Bronchial epithelial cell (primary cell): ENCODE measurements around the gene METTL24. TPM values are rescaled to one million over a fixed set of nuclear protein-coding genes. Genes with fewer than 3 reads are reported as not detected.
A peak's percentile ranks its signal among the peaks of the same experiment; 100 is the strongest.
"Not testable (repeated sequence)": the region's sequence is repeated elsewhere in the genome, so short reads cannot be mapped to it uniquely, and the experiment has no call there.

Source experiments
- DNase-seq: peaks from one replicate; pipeline ENCODE4 v3.0.0-alpha.2; 2010; ENCODE audit warnings: low read depth
- FAIRE-seq: peaks from 2 replicates; lab custom pipeline; 2011; peaks lifted over from hg19 to GRCh38; lab: Jason Lieb, UNC
- H3K27me3 ChIP-seq: 2 replicates; pipeline ENCODE4 v1.5.1; 2011; ENCODE audit warnings: low read length; ENCODE audit not compliant: control insufficient read depth, insufficient read depth
- H3K36me3 ChIP-seq: 2 replicates; pipeline ENCODE4 v1.5.1; 2011; ENCODE audit warnings: low read length; ENCODE audit not compliant: control insufficient read depth, insufficient read depth
- H3K4me3 ChIP-seq: 2 replicates; pipeline ENCODE4 v1.5.1; 2011; ENCODE audit warnings: mild to moderate bottlenecking, low read depth, low read length, control low read depth
- total RNA-seq: library from RNA; depleted of rRNA; stranded (reverse); fragments of >200 nt; gene quantifications from 2 replicates; pipeline ENCODE4 v1.2.1, GENCODE V29; 2014
- TF ChIP-seq, protein P1 (sequence below): IDR thresholded peaks from 2 replicates; pipeline ENCODE4 v1.5.1; 2011; ENCODE audit warnings: mild to moderate bottlenecking, moderate library complexity, low read length, control low read depth, inconsistent platforms; ENCODE audit not compliant: insufficient read depth, severe bottlenecking

METTL24 gene
- total RNA-seq, 1 donor from 2014 or later, result not detected

DNA sequence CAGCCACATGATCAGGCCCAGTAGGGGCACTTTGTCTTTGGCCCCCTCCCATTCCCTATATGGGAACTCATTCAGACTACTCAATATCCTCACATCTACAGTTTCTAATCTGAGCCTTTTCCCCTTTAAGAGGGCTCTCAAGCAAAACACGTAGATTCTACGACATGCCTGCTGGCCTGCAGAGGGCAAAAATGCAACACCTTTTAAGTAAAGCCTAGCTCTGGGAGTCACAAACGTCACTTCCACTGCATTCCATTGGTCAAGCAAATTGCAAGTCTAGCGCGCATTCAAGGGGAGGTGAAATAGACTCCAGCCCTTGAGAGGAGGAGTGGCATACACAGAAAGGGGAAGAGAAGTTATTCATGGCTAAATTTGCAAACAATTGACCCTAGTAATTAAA is 107.3 kb downstream of the METTL24 start:
- FAIRE-seq (no peak), DNase-seq (no peak)
- TF ChIP-seq, protein P1, sequence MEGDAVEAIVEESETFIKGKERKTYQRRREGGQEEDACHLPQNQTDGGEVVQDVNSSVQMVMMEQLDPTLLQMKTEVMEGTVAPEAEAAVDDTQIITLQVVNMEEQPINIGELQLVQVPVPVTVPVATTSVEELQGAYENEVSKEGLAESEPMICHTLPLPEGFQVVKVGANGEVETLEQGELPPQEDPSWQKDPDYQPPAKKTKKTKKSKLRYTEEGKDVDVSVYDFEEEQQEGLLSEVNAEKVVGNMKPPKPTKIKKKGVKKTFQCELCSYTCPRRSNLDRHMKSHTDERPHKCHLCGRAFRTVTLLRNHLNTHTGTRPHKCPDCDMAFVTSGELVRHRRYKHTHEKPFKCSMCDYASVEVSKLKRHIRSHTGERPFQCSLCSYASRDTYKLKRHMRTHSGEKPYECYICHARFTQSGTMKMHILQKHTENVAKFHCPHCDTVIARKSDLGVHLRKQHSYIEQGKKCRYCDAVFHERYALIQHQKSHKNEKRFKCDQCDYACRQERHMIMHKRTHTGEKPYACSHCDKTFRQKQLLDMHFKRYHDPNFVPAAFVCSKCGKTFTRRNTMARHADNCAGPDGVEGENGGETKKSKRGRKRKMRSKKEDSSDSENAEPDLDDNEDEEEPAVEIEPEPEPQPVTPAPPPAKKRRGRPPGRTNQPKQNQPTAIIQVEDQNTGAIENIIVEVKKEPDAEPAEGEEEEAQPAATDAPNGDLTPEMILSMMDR, result no peak
- Histone ChIP-seq H3K27me3 (no peaks in the 10 kb centered on the region), H3K4me3 (no peak overlapping the region), H3K36me3 (no peaks in the 10 kb centered on the region)

DNA sequence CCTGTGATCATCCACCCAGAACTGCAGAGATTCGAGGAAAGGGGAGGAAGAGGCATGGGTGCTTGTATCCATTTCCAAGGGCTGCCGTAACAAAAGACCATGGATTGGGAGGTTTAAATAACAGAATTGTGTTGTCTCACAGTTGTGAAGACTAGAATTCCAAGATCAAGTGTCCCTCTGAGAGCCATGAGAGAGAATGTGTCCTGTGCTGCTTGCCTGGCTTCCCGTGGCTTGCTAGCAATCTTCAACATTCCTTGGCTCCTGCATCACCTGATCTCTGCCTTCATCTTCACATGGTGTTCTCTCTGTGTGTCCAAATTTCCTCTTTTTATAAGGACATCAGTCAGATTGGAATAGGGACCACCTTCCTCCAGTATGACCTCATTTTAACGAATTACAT is 108.1 kb downstream of the METTL24 start:
- H3K27me3 ChIP-seq, result no peaks in the 10 kb centered on the region
- FAIRE-seq, result peak; percentile 79
- no peak for DNase-seq
- no peaks in the 10 kb centered on the region for H3K36me3 ChIP-seq
- no peak overlapping the region for H3K4me3 ChIP-seq
- TF ChIP-seq, protein P1, result no peak

DNA sequence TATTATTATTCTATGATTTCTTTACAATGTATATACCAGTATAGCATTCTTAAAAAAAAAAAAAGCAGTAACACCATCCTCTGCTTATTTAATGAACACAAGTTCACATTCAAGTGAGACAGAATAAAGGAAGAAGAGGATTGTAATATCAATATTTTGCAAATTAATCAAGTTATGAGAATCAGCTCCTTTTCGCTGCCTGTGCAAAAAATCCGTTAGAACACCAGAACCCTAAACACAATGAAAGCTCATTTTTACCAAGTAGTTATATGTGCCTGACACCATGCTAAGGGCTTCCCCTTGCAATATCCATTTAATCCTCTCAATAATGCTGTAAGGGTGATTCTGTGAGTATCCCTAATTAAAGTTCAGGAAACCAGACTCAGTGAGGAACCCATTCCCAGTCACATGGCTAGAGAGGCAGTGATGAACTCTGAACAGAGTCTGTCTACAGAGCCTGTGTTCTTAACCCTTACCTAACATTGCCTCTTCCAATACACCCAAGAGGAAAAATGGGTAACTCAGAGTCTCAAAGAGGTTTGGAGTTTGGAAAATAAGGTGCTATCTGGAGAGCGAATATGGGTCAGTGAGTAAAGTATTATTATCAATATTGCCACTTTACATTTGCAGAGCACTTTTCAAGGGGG is 111.1 kb downstream of the METTL24 start:
- no peak for FAIRE-seq
- H3K4me3 ChIP-seq, result no peak overlapping the region

DNA sequence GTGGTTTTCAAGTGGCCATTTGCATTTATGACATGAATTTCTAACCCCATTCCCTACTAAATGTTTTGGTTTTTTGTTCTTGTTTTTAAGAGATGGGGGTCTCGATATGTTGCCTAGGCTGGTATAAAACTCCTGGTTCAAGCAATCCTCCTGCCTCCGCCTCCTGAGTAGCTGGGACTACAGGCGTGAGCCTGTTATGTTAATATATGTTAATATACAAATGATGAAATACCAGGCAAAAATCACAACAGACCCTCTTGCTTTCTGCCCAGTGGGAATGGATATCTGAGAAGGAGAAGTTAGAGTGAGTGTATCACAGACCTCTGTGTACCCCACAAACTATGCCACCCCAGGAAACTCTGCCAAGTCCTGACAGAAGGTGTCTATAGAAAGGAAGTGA is 111.8 kb downstream of the METTL24 start:
- Histone ChIP-seq H3K27me3 (no peaks in the 10 kb centered on the region), H3K4me3 (no peak overlapping the region), H3K36me3 (no peaks in the 10 kb centered on the region)
- TF ChIP-seq, protein P1, result no peak
- FAIRE-seq, result no peak
- no peak for DNase-seq

More for the DNA sequence above, 111.1 kb downstream of the METTL24 start:
- Histone ChIP-seq H3K27me3 (no peaks in the 10 kb centered on the region), H3K36me3 (no peaks in the 10 kb centered on the region)
- TF ChIP-seq, protein P1, result no peak
- no peak for DNase-seq

DNA sequence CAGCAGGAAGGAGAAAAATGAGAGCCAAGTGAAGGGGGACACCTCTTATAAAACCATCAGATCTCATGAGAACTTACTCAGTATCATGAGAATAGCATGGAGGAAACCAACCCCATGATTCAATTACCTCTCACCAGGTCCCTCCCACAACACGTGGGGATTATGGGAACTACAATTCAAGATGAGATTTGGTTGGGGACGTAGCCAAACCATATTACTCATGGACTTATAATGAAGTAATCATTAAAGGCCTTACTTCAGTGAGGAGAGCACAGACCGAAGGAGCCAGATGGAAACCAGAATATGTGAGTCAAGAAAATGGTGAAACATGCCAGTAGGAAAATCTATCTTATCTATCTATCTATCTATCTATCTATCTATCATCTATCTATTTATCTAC is 113.5 kb downstream of the METTL24 start:
- DNase-seq, H3K27me3 ChIP-seq, H3K4me3 ChIP-seq, H3K36me3 ChIP-seq, FAIRE-seq: not testable (repeated sequence)

DNA sequence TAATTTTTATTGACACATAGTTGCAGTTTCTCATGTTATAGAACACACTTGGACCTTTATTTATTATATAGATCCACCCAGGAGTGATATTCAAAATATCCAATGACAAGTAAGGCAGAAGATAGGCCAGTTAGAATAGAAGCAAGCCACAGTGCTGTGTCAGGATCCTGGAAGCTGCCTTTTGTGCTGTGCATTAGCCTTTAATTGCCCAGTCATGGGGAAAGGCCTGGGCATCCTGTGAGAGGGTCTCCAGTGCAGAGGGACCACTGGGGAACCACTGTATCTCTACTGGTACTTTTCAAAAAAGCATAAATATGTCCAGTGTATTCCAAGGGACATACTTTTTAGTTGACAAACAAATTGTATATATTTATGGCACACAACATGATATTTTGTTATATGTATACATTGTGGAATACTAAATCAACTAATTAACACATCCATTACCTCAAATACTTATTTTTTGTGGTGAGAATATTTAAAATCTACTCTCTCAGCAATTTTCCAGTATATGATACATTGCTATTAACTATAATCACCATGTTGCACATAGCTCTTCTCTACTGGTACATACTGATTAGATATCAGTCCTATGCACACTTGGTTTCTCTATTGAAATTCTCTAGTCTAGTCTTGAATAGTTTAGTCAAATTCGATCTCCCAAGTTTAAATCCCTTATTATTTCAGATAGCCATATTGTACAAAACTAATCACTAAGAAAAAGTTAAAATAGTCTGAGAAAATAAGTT is 118.4 kb downstream of the METTL24 start:
- no peaks in the 10 kb centered on the region for H3K27me3 ChIP-seq
- no peak overlapping the region for H3K4me3 ChIP-seq
- no peak for FAIRE-seq
- TF ChIP-seq, protein P1, result no peak
- no peaks in the 10 kb centered on the region for H3K36me3 ChIP-seq
- DNase-seq, result no peak

DNA sequence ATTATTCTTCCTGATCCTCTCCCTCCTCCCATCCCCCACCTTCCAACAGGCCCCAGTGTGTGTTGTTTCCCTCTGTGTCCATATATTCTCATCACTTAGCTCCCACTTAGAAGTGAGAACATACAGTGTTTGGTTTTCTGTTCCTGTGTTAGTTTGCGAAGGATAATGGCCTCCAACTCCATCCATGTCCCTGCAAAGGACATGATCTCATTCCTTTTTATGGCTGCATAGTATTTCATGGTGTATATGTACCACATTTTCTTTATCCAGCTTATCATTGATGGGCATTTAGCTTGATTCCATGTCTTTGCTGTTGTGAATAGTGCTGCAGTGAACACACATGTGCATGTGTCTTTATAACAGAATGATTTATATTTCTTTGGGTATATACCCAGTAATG is 122.1 kb downstream of the METTL24 start:
- H3K36me3 ChIP-seq, DNase-seq, FAIRE-seq, H3K27me3 ChIP-seq, H3K4me3 ChIP-seq: not testable (repeated sequence)
